ENCODE measurements around the gene DNLZ. TPM values are rescaled to one million over a fixed set of nuclear protein-coding genes. Genes with fewer than 3 reads are reported as not detected.
"Not testable (repeated sequence)": the region's sequence is repeated elsewhere in the genome, so short reads cannot be mapped to it uniquely, and the experiment has no call there.

DNLZ gene
- total RNA-seq, 1 experiment from 2014 or later, result 78.9 TPM

DNA sequence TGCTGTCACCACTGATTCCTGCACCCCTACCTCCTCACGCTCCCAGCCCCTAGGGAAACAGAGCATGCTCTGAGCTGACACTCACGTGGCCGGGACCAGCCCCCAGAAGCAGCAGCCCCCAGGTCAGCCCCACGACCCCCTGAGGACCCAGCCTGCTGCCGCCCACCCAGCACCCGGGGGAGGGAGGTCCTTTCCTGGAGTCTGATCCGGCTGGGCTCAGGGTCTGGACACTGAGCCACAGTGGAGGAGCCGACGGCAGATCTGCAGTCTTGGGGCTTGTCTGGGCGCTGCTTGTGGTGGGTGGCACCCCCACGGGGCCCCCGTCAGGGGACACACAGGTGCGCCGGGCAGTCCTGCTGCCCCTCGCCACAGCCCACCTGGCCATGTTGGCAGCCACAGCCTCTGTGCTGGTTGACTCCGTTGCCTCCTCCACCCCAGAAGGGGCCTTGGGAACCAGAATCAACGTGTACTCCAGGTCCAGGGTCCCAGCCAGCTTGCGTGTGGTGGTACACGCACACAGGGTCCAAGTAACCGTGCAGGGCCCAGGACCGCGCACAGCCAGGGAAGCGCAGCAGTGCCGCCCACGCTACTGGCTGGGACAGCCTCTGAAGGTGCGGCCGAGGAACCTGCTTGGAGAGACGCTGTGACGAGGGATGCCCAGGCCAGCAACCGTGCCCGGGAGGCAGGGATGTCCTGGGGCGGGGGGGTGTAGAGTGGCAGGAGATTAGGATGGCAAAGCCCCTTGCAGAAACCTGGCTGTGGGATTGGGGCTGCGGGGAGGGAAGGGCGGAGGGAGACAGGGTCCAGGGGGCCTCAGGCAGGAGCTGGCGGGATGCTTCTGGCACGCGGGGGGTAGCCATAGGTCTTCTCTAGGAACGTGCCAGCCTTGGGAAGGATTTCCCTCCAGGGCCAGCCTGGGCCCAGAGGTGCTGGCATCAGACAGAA lies 3.5 kb downstream of the DNLZ start:
- no peak for DNase-seq (ENCODE audit: low spot score)

DNA sequence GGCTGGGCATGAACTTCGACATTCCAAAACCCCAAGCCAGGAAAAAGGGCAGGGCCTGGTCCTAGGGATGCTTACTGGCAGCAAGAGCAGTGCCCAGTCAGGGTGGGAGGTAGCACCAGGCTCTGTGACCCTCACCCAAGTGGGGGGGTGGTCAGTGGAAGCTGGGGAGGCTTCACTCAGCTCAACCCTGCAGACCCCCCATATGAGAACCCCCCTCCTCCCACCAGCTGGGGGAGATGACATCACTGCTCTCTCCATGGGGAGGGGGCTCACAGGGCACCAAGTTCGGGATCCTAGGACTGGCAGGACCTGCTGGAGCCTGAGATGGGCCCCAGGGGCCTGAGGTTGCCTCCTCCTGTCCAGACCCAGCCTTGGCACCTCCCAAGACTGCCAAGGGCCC lies 4.7 kb downstream of the DNLZ start:
- no peak for DNase-seq (ENCODE audit: low spot score)

DNA sequence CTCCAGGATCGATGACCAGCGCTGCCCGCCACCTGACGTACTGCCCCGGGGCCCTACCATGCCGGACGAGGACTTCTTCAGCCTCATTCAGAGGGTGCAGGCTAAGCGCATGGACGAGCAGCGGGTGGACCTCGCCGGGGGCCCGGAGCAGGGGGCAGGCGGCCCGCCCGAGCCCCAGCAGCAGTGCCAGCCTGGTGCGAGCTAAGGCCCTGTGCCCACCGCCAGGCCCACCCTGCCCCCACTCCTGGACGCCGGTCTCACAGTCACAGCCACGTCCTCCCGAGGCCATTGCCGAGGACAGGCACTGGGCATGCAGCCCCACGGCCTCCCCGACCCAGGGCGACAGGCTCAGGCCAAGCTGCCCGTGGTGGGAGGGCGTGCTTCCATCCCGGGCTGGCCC lies 5.5 kb downstream of the DNLZ start:
- no peak for DNase-seq (ENCODE audit: low spot score)

DNA sequence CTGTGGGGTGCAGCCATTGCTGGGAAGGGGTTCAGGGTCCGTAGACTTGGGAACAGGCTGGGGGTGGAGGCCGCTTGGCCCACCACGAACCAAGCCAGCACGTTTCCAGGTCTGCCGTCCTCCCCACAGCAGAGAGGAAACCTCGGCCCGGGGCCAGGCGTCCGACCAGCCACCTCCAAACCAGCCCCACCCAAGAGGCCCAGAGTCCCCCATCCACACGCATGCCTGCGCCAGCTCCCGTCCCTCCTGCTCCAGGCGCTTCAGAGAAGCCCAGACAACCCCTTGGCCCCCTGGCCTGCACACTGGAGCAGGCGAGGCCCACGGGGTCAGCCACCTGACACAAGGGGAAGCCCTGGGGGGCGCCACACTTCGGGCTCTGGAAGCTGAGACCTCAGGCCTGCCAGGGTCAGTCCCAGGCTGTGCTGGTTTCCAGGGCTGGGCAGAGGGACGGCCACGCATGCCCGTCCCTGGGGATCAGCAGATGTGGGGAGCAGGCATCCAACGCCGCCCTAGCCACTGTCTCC lies 6.3 kb downstream of the DNLZ start:
- DNase-seq (ENCODE audit: low spot score), result no peak

DNA sequence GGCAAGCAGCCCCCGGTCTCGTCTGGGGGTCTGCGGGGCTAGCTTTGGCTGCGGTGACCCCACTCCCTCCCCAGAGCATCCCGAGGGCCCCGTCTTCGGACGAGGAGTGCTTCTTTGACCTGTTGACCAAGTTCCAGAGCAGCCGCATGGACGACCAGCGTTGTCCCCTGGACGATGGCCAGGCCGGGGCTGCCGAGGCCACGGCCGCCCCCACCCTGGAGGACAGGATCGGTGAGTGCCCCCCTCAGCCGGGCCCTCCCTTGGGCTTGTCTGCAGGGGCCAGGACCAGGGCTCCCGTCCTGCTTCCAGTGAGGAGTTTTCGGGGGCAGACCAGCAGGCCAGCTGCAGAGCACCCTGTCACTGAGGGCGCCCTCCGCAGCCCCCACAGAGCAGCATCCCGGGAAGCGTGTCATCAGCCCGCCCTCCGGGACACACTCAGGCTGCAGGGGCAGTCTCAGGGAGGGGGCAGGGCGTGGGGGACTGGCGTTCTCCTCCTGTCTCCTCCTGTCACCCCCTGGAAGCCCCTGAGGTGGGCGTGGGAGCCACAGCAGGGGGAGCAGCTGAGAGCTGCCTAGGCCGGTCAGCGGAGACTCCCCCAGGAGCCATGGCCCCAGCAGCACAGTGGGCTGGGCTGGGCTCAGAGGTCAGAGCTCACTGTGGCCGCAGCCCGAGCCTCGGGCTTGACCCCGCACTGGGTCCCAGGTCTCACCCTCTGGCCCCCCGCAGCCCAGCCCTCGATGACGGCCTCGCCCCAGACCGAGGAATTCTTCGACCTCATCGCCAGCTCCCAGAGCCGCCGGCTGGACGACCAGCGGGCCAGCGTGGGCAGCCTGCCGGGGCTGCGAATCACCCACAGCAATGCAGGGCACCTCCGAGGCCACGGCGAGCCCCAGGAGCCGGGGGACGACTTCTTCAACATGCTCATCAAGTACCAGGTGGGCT lies 7.7 kb downstream of the DNLZ start:
- DNase-seq (ENCODE audit: low spot score), result no peak

DNA sequence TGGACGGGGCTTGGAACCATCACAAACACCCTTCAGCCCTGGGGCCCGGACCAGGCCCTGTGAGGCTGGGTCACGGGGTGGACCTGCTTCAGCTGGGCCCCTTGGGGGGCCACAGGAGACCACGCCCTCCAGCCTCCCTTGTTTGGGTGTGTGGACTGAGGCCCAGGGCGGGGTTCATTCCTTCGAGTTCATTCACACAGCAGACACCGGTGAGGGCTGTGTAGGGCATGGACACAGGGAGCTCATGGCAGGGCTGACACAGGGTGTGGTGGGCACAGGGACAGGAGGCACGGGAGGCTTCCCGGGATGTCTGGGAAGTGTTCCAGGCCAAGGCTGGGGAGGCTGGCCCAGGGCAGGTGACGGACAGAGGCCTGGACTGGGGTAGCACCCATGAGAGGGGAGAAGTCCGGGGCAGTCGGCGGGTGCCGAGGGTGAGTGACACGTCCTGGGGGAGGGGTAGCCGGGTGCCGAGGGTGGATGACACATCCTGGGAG lies 8.9 kb downstream of the DNLZ start:
- no peak for DNase-seq (ENCODE audit: low spot score)

DNA sequence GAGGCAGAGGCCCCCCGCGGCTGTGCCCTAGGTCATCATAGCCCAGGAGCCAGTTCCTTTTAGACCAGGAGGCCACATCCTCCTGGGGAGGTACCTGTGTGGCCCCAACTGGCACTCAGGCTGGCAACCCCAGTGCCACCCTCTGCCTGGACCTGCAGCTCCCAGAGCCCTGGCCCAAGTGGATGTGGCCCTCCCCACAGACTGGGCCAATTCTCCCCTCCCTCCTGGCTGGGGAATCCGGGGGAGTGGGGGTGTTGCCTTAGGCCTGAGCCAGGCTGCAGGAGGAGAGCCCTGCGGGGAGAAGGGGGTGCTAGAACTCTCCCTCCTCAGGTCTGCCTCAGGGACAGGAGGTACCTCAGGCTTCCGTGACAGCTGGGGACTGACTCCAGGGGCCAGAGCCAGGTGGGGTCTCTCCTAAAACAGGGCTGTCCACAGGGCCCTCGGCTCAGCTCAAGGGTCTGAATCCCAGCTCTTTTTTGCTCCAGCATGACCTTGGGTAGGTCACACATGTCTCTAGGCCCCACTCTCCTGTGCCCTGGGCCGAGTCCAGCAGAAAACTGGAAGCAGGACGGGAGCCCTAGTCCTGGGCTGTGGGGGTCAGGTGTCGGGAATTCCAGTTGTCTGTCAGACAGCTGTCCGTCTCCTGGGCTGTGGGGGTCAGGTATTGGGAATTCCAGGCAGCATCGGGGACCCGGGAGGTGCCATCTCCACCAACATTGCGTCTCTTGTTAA lies 9.6 kb downstream of the DNLZ start:
- DNase-seq (ENCODE audit: low spot score), result no peak

DNA sequence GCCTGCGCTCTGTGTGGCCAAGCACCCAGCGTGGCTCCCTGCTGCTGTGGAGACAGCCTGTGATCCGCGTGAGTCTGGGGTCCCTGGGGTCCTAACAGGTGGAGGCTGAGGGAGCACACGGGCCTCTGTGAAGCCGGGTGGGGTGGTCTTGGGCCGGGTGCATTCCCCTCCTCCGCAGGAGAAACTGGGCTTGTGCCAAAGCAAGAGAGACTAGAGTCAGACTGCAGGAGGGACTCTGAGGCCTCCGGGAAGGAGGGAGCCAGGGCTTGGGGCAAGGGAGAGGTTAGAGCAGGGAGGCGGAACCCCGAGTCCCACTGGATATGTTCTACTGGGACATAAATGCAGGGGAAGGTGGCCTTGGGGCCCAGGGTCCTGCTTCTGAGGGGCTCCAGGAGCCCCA lies 10.5 kb downstream of the DNLZ start:
- no peak for DNase-seq (ENCODE audit: low spot score)

DNA sequence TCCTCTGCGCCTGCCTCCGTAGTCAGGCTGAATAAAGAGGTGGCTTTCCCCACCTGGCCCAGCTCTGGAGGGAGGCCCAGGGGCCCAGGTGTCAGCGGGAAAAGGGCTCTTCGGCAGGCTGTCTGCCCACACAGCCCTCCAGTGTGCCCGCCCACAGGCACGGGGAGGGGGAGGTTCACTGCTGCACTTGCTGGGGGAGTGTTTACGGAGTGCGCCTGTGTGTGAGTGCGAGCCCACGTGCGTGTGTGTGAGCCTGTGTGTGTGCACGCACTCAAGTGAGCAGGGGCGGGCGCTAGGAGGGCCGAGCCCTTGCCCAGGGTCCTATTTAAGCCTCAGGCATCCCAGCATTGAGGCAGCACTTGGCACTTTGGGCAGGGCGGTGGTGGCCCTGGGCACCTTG lies 10.9 kb downstream of the DNLZ start:
- DNase-seq (ENCODE audit: low spot score), result no peak

DNA sequence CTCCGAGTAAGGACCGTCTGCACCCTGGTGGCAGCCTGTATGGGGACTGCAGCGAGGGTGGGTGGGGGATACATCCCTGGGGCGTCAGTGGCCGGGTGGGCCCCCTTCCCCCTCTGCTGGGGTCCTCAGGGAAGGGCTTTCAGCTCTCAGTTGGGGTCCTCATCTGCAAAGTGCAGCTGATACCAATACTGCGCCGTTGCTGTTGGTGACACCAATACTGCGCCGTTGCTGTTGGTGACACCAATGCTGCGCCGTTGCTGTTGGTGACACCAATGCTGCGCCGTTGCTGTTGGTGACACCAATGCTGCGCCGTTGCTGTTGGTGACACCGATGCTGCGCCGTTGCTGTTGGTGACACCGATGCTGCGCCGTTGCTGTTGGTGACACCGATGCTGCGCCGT lies 11.7 kb downstream of the DNLZ start:
- not testable (repeated sequence) for DNase-seq (ENCODE audit: low spot score)

DNA sequence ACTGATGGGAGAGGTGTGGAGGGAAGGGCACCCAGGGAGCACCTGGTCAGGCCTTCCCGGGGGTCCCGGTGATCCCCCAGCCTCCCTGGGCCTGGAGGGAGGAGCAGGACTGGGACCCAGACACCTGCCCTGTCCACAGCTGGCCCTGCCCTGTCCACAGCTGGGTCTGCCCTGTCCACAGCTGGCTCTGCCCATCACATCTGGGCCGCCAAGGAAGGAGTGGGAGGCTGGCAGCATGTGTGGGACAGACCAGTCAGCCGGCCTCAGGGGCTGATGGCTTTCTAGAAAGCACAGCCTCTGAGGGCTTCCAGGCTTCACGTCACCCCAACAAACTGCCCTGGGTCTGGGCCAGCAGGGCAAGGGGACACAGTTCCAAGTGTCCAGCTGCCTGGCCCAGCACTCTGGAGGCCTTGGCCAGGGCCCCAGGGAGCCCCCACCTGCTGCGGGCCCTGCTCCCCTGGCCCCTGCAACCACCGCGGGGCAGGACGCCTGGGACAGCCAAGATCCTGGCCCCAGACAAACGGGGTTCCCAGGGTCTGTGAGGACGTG lies 12.2 kb downstream of the DNLZ start:
- DNase-seq (ENCODE audit: low spot score), result no peak

DNA sequence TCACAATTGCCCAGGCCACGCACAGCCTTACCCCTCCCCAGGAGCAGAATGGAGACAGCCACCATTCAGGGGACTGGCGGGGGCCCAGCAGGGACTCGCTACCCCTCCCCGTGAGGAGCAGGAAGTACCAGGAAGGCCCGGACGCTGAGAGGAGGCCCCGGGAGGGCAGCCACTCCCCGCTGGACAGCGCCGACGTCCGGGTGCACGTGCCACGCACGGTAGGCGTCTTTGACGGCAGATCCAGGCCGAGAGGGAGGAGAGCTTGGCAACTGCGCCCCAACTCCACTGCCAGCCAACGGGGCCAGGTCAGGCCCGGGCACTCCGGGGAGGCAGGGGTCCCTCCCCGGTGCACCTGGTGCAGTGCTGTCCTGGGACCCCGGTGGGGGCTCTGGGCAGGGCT lies 14.0 kb downstream of the DNLZ start:
- DNase-seq (ENCODE audit: low spot score), result no peak

DNA sequence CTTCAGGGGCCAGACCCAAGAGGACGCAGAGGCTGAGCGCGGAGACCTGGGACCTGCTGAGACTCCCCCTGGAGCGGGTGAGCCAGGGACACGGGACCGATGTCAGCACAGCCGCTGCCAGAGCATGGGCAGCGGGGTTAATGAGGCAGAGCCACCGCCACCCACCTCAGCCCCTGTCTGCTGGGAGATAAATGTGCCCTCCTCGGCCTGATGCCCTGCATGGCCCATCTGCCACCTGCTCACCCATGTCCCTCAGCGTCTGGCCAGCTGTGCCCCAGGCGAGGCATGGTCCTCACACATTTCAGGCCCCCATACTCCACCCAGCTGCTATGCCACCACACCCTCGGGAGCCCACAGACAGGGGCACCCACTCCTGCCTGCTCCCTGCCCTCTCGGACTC lies 14.9 kb downstream of the DNLZ start:
- DNase-seq (ENCODE audit: low spot score), result no peak

DNA sequence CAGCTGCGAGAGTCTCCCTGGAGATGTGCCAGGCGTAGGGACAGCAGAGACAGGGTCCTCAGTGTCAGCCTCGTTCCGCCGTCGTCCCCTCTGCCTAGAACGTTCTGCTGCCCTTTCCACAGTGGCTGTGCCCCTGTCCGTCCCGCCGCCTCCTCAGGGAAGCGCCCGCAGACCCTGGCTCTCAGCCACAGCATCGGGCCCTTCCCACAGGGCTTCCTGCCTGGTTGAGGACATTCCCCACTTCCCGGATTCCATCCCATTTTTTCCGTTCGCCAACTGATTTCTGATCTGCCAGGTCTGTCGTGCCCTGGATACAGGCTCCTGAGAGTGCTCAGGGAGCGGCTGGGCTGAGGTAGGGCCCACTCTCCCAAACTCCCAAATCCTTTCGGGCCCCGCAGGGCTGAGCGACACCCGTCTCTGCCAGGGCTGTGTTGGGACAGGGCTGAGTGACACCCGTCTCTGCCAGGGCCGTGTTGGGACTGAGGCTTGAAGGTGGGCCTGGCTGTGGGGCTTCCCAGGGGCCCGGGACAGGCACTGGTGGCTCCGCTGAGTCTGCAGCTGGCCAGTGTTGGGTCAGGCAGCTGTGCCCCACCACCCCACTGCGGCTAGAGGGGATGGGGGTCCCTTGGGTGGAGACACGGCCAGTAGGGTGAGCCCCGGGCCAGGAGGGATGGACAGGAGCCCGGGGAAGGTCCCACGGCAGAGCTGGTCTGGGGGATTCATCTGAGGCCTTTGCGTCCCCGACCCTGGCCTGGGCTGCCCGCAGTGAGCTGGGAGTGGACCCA lies 15.9 kb downstream of the DNLZ start:
- no peak for DNase-seq (ENCODE audit: low spot score)

DNA sequence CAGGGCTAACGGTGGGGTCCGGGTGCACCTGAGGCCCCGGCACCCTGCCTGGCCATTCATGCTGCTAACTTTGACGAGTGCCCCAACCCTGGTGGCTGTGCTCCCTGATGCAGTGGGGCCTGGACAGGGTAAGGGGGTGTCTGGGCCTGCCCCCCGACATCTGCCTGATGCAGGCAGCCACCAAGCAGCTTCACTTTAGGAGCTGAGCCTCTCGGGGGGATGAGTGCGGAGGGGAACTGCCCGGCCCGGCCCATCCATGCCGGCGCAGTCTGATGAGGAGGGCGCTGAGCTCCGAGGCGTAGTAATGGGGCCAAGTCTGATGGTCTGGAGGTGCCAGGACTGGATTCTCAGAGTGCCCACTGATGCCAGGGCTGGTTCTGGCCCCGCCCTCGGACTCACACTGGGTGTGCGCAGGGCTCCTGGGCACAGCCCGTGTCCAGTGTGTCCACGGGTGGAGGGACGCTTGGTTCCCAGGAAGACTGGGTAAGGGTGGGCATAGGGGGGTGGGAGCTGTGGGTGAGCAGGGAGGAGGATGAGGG lies 16.5 kb downstream of the DNLZ start:
- no peak for DNase-seq (ENCODE audit: low spot score)

DNA sequence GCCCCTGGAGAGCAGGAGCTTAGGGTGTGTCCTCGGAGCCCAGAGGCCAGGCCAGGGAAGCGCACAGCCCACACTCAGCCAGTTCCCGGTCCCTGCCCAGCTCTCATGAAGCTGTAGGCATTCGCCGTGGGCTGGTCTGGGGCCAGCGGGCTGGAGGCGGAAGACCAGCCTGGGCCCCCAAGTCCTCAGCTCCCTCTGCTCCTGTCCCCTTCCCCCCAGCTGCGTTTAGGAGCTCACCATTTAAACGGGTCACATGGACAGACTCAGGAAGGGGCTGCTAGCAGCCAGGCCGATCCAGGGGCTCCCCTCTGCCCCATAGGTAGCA lies 17.4 kb downstream of the DNLZ start:
- no peak for DNase-seq (ENCODE audit: low spot score)

DNA sequence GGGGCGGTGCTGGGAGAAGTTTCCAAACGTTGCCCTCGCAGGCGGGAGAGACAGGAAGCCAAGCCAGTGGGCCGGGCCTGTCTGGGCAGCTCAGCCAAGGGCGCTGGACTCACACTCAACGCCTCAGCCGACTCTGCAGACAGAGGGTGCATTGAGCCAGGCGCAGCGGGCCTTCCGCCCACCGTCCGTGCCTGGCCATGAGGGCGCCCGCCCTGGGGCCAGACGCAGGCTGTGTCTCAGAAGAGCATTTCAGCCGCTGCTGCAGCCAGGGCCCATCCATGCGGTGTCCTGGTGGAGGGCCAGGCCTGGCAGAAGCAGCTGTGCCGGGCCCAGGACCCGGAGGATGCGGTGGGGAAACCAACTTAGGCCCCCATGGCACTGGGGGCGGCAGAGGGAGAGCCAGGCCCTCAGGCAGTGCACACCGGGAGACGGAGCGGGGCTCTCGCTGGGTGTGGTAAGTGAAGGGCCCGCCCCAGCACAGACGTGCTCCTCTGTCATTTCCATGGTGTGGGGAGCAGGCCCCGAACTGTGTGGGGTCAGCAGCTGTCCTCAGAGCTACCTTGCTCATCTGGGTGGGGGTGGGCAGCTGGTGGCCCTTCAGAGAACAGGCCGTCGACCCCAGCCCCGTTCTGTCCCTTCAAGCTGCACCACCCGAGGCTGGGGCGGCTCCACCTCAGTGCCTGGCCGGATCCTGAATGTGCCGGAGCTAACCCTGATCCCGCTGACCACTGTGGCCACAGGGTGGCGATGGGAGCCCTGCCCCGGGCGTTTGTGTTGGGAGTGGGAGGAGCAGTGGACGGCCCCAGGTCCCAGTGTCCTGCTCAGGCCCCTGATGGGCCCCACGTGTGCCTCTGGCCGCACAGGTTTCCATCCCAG lies 18.0 kb downstream of the DNLZ start:
- peak; percentile 74 for DNase-seq (ENCODE audit: low spot score)

DNA sequence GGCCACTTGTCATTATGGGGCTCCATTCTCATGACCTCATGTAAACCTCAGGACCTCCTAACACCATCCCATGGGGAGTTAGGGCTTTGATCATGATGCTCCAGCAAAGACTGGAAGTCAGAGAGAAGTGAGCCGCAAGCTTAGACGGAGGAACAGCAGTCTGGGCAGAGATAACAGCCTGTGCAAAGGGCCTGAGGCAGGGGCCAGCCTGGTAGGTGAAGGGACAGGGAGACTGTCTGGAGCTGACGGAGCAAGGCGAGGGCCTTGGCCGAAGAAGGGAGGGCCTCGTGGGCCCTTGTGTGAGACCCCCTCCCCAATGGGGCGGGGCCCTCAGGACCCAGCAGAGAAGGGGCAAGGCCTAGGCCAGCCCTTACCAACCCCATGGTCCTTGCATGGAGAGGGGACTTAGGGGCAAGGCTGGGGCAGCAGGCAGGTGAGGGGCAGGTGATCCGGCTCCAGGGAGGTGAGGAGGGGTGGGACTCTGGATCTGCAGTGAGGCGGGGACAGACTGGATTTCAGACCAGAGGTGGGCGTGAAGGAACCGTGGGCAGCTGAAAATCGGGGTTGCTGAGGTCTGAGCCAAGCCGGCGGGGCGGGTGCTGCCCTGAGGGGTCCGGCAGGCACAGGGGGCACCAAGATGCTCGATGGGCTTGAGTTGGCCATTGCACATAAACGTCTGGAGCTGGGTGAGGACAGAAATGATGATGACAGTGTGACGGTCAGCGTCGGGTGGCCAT lies 18.8 kb downstream of the DNLZ start:
- no peak for DNase-seq (ENCODE audit: low spot score)

Data from HT-29 (cell line).